ES-I3 (cell line): ENCODE measurements around the gene OR6B2.

Experiments
- H3K36me3 ChIP-seq: 2 replicates; pipeline ENCODE4 v1.6.1; 2013; ENCODE audit warnings: mild to moderate bottlenecking, low read length, control low read depth, moderate library complexity; ENCODE audit not compliant: insufficient read depth
- H3K4me1 ChIP-seq: 2 replicates; pipeline ENCODE4 v1.6.1; 2013; ENCODE audit warnings: mild to moderate bottlenecking, control low read depth, low read length; ENCODE audit not compliant: insufficient read depth
- H3K9ac ChIP-seq: 2 replicates; pipeline ENCODE4 v1.6.1; 2013; ENCODE audit warnings: low read depth, mild to moderate bottlenecking, low read length, moderate library complexity
- H3K9me3 ChIP-seq: 2 replicates; pipeline ENCODE4 v1.6.1; 2013; ENCODE audit warnings: mild to moderate bottlenecking, low read length, moderate library complexity; ENCODE audit not compliant: control insufficient read depth, insufficient read depth

OR6B2 gene

DNA sequence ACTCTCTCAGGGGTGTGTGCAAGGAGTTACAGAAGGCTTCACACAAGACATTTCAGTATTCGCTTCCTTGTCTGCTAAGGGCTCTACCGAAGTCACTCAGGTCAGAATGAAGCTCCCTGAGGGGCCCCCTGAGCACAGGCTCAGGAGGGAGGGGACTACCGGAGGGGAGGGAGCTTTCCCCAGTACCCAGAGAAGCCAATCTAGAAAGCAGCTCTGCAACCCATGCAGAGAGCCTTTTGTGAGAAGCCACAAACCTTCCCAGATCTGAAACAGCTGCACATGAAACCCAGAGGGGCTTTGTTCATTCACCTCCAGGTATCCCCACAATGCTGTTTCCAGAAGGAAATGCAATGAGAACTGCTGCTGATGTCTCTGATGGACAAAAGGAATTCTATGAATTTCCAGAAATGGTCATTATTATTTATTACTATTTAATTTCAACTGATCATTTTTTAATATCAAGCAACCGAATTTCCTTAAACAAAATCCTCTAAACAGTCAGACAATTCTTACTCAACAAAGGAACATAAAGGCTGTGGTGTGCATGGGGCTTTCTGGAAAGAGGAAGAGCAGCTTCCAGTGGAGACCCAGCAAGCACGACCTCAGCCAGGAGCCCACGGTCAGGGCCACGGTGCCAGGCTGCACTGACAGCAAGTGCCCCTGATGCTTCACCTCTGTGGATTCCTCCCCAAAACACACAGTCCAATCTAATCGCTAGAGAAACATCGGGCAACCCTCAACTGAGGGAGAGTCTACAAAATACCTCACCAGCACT is 47.0 kb downstream of the OR6B2 start:
- Histone ChIP-seq H3K9ac (no peak overlapping the region), H3K4me1 (no peaks in the 10 kb centered on the region), H3K36me3 (peaks cover 16% of the 10 kb centered on the region), H3K9me3 (peaks cover 3% of the 10 kb centered on the region; the same call in 1 of the 2 replicates)
